Thoracic aorta (tissue), 2 donors: ENCODE measurements around the gene SPOP. TPM values are rescaled to one million over a fixed set of nuclear protein-coding genes. Genes with fewer than 3 reads are reported as not detected.

Experiments
- ATAC-seq: fragments of 150-250 bp; one replicate; pipeline ENCODE4 v1.8.0; 2017; ENCODE audit warnings: low read depth; ENCODE audit not compliant: insufficient number of reproducible peaks, low FRiP score
- DNase-seq: peaks from one replicate; pipeline ENCODE4 v3.0.0-alpha.2; 2020; ENCODE audit warnings: low spot score
- H3K27ac ChIP-seq, 2 donors: fragments of 200-600 bp; sonication (generic); 1 replicate in 1 of 2; 2 replicates in 1 of 2; pipeline ENCODE4 v1.5.1; 2016; ENCODE audit warnings: mild to moderate bottlenecking in 2 of 2, moderate library complexity in 2 of 2
- H3K27me3 ChIP-seq: fragments of 200-600 bp; sonication (generic); replicated peaks from 2 replicates; pipeline ENCODE4 v1.6.0; 2016; ENCODE audit warnings: mild to moderate bottlenecking; ENCODE audit not compliant: insufficient read depth
- H3K36me3 ChIP-seq: fragments of 200-600 bp; sonication (generic); one replicate; pipeline ENCODE4 v1.5.1; 2016
- H3K4me1 ChIP-seq, 2 donors: fragments of 200-600 bp; sonication (generic); 1 replicate in 1 of 2; 2 replicates in 1 of 2; pipeline versions ENCODE4 v1.5.1 to v1.6.0; 2016; ENCODE audit warnings: low read depth in 2 of 2, mild to moderate bottlenecking in 1 of 2; ENCODE audit not compliant: control insufficient read depth in 1 of 2
- H3K4me3 ChIP-seq: fragments of 200-600 bp; sonication (generic); 2 replicates; pipeline ENCODE4 v1.5.1; 2016; ENCODE audit warnings: mild to moderate bottlenecking
- H3K9me3 ChIP-seq: fragments of 200-600 bp; sonication (generic); 2 replicates; pipeline ENCODE4 v1.5.1; 2016
- total RNA-seq, 2 donors: library from RNA; depleted of rRNA; stranded (reverse); fragments of >200 nt; gene quantifications; one replicate each; pipeline versions ENCODE4 v1.1.0 to v1.2.3, GENCODE V29; 2016
- TF ChIP-seq, protein P1 (sequence below): fragments of 200-600 bp; sonication (generic); IDR thresholded peaks from one replicate; pipeline ENCODE4 v1.5.1; 2019; ENCODE audit warnings: antibody characterized with exemption

SPOP gene
- total RNA-seq, 2 donors from 2014 or later: 97.7 to 123 TPM

DNA sequence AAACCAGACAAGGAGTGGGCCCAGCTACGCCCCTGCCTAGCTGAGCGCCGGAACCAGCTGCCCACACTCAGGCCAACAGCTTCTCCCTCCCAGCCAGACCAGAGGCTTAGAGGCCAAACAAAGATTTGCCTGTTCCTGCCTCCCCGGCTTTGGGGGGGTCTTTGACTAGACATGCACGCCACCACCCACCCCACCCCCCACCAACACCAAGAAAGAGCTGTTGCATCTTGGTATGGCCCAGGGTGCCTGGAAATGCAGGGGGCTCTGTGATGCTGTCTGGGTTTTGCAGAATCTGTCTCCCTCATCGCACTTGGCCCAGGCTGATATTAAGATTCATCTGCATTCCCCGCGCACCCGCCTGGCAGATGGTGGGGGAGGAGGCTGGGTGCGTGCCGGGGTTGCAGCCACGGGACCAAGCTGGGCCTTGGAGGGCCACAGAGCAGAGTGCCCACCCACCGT is 103.5 kb downstream of the SPOP start:
- Histone ChIP-seq H3K27me3 (no peaks in the 10 kb centered on the region), H3K27ac (peak overlapping the region; percentile 95 to 100), H3K4me1 (peaks cover 21 to 61% of the 10 kb centered on the region in 2 donors), H3K36me3 (peaks cover 6% of the 10 kb centered on the region), H3K4me3 (peak overlapping the region; percentile 95), H3K9me3 (no peaks in the 10 kb centered on the region)
- DNase-seq: no peak
- no peak for ATAC-seq
- TF ChIP-seq, protein P1, sequence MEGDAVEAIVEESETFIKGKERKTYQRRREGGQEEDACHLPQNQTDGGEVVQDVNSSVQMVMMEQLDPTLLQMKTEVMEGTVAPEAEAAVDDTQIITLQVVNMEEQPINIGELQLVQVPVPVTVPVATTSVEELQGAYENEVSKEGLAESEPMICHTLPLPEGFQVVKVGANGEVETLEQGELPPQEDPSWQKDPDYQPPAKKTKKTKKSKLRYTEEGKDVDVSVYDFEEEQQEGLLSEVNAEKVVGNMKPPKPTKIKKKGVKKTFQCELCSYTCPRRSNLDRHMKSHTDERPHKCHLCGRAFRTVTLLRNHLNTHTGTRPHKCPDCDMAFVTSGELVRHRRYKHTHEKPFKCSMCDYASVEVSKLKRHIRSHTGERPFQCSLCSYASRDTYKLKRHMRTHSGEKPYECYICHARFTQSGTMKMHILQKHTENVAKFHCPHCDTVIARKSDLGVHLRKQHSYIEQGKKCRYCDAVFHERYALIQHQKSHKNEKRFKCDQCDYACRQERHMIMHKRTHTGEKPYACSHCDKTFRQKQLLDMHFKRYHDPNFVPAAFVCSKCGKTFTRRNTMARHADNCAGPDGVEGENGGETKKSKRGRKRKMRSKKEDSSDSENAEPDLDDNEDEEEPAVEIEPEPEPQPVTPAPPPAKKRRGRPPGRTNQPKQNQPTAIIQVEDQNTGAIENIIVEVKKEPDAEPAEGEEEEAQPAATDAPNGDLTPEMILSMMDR: no peak

DNA sequence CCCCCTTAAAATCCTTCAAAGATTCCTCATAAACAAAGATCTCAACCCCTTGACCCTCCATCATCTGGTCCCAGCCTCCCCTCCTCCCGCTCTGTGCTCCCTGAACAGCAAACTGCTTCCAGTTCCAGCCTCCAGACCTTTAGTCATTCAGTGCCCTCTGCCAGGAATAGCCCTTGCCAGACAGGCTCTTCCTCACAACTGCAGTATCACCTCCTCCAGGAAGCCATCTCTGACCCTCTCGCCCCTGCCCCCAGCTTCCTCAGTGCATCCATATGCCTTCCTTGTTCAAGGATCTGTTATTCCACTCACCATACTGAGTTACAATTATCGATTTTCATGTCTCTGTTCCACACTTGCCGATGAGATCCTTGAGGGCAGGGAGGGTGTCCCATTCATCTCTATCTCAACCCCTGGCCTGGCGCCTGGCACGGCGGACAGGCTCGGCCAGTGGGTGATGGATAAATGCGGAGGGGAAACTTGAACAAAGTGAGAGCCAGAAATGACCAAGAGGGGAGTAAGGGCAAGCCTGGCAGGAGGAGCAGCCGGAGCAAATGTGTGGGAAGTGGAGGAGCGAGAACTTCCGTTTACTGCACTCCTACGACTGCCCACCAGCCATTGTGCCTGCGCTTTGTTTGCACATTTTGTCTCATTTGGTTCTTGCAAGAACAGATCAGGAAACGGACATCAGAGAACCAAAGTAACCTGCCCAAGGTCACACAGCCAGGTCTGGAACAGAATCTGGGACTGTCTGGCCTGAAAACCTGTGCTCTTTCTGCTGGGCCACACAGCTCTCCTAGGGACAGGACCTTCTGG is 104.2 kb downstream of the SPOP start:
- peaks cover 15 to 54% of the 10 kb centered on the region in 2 donors for H3K4me1 ChIP-seq
- DNase-seq: no peak
- no peak for ATAC-seq
- peak overlapping the region; percentile 95 to 100 for H3K27ac ChIP-seq
- peak overlapping the region; percentile 95 for H3K4me3 ChIP-seq
- no peaks in the 10 kb centered on the region for H3K27me3 ChIP-seq
- TF ChIP-seq, protein P1: no peak
- no peaks in the 10 kb centered on the region for H3K9me3 ChIP-seq
- H3K36me3 ChIP-seq: no peaks in the 10 kb centered on the region

DNA sequence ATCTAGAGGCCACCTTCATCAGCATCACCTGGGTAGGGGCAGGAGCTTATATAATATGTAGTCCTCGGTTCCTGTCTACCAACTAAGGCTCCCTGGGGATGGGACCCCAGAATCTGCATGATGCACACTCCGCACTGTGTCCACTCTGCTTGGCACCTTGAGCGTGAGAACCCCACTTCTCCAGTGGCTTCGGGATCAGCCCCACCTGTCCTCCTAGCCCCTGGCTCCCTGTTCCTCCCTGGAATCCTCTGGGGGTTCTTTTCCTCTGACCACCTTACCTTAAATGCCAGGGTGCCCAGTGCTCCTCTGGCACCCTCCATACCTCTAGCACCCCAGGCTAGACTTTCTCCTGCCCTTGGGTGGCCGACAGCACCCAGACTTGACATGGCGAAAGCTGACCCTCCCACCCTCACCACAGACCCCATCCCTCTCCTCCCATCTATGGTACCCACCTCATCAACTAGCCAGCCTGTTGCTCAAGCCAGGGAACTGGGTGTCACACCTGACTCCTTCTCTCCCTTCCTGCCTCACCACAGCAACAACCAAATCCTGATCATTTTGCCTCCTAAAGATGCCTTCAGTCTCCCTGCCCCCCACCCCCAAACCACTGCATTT is 105.0 kb downstream of the SPOP start:
- Histone ChIP-seq H3K9me3 (no peaks in the 10 kb centered on the region), H3K36me3 (no peaks in the 10 kb centered on the region), H3K27ac (peak overlapping the region; percentile 95 to 100), H3K4me3 (no peak overlapping the region), H3K27me3 (no peaks in the 10 kb centered on the region), H3K4me1 (peaks cover 10 to 50% of the 10 kb centered on the region in 2 donors)
- no peak for ATAC-seq
- TF ChIP-seq, protein P1: no peak
- no peak for DNase-seq

DNA sequence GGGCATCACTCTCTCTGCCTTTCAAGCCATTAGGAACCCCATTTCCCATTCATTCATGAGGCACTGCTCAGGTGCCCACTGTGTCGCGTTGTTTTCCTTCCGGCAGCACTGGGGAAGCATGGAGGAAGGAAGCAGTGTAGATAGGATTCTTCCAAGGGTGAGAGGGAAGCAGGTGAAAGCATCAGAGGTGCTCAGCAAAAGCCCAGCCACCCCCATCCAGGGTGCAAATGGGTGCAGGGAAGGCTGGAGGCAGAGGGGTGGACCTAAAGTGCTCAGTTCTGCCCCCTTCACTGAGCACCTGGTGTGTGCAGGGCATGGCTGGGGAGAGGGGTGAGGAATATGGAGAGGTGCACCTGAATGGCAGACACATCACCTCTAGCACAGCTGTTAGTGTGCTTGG is 105.7 kb downstream of the SPOP start:
- Histone ChIP-seq H3K9me3 (no peaks in the 10 kb centered on the region), H3K27me3 (no peaks in the 10 kb centered on the region), H3K27ac (peak overlapping the region; percentile 95 to 100), H3K4me1 (peaks cover 15 to 54% of the 10 kb centered on the region in 2 donors), H3K4me3 (no peak overlapping the region), H3K36me3 (no peaks in the 10 kb centered on the region)
- no peak for DNase-seq
- ATAC-seq: no peak
- TF ChIP-seq, protein P1: no peak

DNA sequence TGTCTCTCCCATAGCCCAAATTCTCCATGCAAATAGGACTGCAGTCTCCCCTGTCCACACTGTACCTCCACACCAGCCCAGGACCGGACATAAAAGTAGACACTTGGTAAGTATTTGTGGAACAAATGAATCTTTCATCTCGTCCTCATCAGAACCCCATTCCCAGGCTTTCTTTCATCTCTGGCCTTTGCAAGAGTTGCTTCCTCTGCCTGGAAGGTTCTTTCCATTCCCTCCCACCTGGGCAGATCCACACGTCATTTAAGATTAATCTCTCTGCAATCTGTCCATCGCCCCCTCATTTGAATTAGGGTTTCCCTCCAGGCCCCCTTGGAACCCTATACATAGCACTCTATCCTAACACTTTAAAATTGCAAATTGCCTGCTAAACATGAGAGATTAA is 106.1 kb downstream of the SPOP start:
- DNase-seq (no peak), ATAC-seq (no peak)
- TF ChIP-seq, protein P1: no peak
- Histone ChIP-seq H3K36me3 (no peaks in the 10 kb centered on the region), H3K27ac (peak overlapping the region; percentile 95 to 100), H3K9me3 (no peaks in the 10 kb centered on the region), H3K4me1 (peaks cover 19 to 58% of the 10 kb centered on the region in 2 donors), H3K27me3 (no peaks in the 10 kb centered on the region), H3K4me3 (no peak overlapping the region)
